22Rv1 (cell line): ENCODE results near the gene PF4V1.

ENCODE experiments used
- ZFX ChIP-seq: fragments of 450-650 bp; IDR thresholded peaks from 2 replicates; pipeline ENCODE4 v1.6.1; 2017; ENCODE audit warnings: antibody characterized with exemption, borderline replicate concordance
- TF ChIP-seq, protein P1 (sequence below): fragments of 450-650 bp; IDR thresholded peaks from 2 replicates; pipeline ENCODE4 v1.5.1; 2017; ENCODE audit warnings: mild to moderate bottlenecking

DNA sequence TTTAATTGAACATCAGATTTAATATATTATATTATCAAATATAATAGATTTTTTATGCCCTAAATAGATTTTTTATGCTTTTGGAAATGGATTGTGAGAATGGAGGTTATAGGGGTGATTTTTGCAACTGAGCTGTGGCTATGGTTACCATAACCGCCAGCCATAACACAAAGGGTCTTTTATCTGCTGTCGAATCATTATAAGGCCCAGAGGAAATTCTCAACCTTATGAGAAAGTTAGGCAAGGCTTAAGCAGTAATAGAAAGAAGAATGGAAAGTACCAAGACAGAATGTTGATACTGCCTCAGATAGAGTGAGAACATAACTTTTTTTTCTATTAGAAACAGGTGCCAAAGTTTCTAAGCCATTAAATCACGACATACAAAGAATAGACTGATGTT, 42.9 kb upstream of the PF4V1 start:
- TF ChIP-seq, protein P1, sequence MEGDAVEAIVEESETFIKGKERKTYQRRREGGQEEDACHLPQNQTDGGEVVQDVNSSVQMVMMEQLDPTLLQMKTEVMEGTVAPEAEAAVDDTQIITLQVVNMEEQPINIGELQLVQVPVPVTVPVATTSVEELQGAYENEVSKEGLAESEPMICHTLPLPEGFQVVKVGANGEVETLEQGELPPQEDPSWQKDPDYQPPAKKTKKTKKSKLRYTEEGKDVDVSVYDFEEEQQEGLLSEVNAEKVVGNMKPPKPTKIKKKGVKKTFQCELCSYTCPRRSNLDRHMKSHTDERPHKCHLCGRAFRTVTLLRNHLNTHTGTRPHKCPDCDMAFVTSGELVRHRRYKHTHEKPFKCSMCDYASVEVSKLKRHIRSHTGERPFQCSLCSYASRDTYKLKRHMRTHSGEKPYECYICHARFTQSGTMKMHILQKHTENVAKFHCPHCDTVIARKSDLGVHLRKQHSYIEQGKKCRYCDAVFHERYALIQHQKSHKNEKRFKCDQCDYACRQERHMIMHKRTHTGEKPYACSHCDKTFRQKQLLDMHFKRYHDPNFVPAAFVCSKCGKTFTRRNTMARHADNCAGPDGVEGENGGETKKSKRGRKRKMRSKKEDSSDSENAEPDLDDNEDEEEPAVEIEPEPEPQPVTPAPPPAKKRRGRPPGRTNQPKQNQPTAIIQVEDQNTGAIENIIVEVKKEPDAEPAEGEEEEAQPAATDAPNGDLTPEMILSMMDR, result no peak
- no peak for TF ChIP-seq ZFX
